ENCODE results near the gene RAB24. TPM values are rescaled to one million over a fixed set of nuclear protein-coding genes. Genes with fewer than 3 reads are reported as not detected.
"Not testable (repeated sequence)": the region's sequence is repeated elsewhere in the genome, so short reads cannot be mapped to it uniquely, and the experiment has no call there.

RAB24 gene
- 12.8 and 20.8 TPM in 2 replicates for total RNA-seq

- peak; percentile 92 for DNase-seq
Observed at GRCh38 chr5:177303121-177303924, at the start of gene RAB24, which contains the start of gene PRELID1. Gene RAB24 (minus strand): TSS chr5:177303719. CDS start chr5:177303288, 431 bp downstream. Gene PRELID1 (plus strand): TSS chr5:177303799. CDS start chr5:177303986, 187 bp downstream.

- no peak for DNase-seq
Observed at GRCh38 chr5:177353093-177353492, 49.6 kb upstream of the RAB24 start.

DNA sequence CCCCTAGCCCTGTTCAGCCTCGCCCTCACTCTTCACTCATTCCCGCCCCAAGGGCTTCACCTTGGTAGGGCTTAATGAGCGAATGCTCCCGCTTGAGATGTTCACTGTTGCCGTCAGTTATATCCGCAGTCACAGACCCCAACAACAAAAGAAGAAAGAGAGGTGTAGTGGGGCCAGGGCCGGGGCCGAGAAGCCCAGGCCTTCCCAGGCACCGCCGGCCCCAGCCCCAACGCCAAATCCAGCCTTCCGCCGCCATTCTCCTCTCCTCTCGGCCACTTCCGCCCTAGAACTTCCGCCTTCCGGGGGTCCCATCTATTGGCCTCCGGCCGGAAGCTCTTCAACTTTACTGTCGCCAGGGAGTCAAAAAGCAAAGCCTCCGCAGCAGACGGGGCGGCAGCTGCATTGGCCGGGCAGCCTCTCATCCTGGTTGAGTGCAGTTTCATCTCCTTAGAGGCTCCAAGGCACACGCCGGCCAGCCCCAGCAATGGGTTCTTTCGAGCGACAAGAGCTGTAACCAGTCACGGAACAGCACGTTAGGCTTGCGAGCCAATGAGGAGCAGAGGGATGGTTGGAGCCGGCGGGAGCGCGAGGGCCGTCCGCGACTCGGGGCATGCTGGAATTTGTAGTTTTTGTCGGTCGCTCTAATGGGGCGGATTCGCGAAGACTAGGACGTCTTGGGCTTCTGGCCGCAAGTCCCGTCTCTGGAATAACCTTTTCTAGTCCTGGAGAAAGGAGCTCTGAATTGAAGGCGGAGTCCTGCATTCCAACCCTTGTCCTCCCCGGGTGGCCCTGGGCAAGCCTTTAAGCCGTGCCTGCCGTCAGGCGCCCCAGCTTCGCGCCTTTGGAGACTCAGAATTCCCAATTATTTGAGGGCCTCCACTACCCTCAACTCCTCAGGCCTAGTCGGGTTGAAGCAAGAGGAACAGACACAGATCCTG is 48.1 kb upstream of the RAB24 start, which contains the start of gene LMAN2:
LMAN2 (minus strand) TSS at position 277 of the 938 bp plus-strand sequence; CDS start at position 256, 21 bp downstream.
- DNase-seq, result peak; percentile 97

DNA sequence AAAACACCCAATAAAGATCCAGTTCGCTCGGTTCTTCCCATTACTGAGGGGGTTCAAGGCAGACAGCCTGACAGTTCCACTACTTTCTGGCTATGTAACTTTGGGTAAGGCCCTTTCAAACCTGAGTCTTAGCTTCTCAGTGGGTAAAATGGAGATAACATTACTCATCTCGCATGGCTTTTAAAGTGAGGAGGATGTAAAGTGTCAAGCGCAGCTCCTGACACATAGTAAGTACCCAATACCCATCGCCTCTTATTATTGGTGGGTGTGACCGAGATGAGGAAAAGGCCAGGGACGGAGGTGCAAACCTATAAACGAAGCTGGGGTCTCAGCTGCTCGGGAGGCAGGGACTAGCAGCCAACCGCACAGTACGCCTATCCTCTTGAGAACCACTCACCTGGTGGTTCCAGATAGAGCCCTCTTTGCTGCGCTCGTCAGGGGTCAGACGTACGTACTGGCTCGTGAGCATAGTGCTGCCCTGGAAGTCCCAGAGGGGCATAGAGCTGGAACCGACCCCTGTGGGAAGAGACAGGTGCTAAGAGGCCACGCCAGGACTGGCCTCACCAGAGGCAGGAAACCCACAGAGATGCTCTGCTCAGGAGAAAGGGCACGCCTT is 47.4 kb upstream of the RAB24 start:
- DNase-seq, result peak; percentile 26

- DNase-seq, result no peak
Observed at GRCh38 chr5:177349762-177350161, 46.2 kb upstream of the RAB24 start.

DNA sequence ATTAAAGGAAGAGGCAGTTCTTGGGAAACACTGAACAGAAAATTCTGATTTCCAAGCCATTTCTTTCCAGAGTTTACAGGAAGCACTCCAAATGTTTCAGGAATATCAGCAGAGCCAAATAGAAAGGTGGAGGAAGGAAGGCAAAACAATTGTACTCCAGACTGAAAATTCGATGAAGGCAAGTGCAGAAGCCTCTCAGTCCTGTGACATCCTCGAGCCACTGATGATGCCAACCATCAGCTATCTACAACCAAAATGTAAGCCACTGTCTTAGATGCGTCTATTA is 45.8 kb upstream of the RAB24 start:
- DNase-seq, result no peak

DNA sequence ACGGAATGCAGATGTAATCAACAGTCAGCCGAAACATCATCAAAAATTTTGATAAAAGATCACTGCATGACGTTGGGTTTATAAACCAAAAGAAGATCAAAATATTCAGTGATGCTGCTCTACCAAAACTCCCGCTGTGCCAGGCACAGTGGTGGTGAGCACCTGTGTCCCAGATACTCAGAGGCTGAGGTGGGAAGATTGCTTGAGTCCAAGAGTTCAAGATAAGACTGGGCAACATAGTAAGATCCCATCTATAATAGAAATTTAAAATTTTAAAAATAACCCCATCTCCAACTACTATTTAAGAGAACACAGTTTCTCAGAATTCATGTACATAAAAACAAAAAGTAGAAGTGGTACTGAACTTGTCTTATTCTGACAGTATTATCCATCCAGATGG is 44.2 kb upstream of the RAB24 start:
- no peak for DNase-seq

- DNase-seq, result no peak
Observed at GRCh38 chr5:177346820-177347219, 43.3 kb upstream of the RAB24 start.

DNA sequence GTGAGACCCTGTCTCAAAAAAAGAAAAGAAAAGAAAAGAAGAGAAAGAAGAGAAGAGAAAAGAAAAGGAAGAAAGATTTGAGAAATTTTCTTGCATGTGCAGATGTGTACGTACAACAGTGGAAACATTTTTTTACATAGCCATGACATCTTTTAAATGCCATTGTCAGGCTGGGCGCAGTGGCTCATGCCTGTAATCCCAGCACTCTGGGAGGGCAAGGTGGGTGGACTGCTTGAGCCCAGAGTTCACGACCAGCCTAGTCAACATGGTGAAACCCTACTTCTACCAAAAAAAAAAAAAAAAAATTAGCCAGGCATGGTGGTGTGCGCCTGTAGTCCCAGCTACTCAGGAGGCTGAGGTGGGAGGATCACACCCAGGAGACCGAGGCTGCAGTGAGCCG is 41.4 kb upstream of the RAB24 start:
- no peak for DNase-seq

- DNase-seq, result no peak
Observed at GRCh38 chr5:177343777-177344176, 40.3 kb upstream of the RAB24 start.

GRCh38 chr5:177343000-177343399 is 39.5 kb upstream of the RAB24 start:
- not testable (repeated sequence) for DNase-seq

DNA sequence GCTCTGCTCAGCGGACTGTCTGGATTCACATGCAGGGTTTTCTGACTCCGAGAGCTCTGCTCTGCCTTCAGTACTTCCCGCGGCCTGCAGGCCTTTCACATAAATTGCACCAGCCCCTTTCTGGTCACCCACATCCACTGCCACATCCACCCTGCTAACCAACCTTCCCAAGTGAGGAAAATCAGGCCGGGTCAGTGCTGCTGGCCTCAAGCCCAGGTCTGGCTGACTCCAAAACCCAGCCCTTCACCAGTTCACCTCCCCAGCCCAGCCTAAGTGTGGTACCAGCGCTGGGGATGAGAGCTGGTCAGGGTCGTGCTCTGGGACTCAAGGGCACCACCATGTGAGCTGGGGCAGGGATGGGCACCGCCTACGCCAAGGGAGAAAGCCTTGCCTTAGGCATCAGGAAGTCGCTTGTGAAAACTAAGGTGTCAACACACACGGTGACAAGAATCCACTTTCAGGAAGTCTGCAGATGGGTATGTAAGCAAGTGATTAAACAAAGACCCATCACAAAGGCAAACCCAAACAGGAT is 35.7 kb upstream of the RAB24 start:
- no peak for DNase-seq

DNA sequence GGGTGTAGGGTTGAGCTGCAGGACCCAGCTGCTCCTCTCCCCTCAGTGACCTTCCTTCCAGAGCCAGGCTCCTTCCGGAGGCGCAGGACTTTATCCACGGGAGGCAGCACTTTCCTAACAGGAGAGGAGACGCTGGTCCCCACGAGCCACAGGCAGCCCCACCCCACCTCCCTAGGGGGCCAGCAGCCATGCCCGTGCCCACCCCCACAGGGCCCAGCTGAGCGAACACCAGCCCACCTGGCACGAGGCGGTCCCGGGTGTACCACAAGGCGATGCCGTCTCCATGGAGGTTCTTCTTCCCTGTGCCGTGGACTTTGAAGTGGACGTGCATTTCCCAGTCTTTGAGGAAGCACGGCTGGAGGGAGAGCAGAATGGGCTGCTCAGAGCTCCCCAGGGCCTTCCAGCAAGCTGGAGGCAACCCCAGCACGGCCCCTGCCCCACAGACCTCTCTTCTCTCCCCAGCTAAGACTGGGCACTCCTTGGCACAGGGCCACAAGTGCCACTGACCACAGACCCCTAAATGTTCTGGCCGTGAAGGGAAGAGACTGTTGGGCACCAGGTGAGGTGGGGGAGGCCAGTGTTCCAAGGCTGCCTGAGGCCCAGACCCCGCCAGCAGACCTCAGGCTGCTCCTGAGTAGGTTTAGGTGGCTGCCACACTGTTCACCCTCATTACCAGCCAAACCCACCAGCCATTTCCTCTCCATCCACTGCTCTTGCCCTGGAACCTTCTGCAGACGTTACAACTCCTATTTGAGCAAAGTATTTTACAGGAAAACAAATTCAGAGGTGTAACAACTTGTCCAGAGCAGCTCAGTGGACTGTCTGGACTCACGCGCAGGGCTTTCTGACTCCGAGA is 35.0 kb upstream of the RAB24 start:
- no peak for DNase-seq

GRCh38 chr5:177336603-177337494 is 33.3 kb upstream of the RAB24 start:
- DNase-seq, result no peak

GRCh38 chr5:177336112-177336511 is 32.6 kb upstream of the RAB24 start:
- DNase-seq, result peak; percentile 57

- DNase-seq, result no peak
Observed at GRCh38 chr5:177335701-177336065, 32.2 kb upstream of the RAB24 start.

GRCh38 chr5:177334781-177335700 is 31.5 kb upstream of the RAB24 start:
- no peak for DNase-seq

- no peak for DNase-seq
Observed at GRCh38 chr5:177334155-177334551, 30.6 kb upstream of the RAB24 start.

- DNase-seq, result no peak
Observed at GRCh38 chr5:177333420-177334154, 30.1 kb upstream of the RAB24 start.
